Spleen (tissue), 7 donors: ENCODE results near the gene MST1.

Experiments
- POLR2AphosphoS5 ChIP-seq, 3 donors: sonication (generic); formaldehyde crosslinking; IDR thresholded peaks; one replicate each; pipeline ENCODE4 v1.5.1; 2017; ENCODE audit warnings: antibody characterized with exemption in 3 of 3
- TF ChIP-seq, protein P1 (sequence below), 11 experiments: fragments of 200-600 bp in 7 of 11; fragments of 450-650 bp in 4 of 11; sonication (generic) in 4 of 11; IDR thresholded peaks in 8 of 11; conservative IDR thresholded peaks in 3 of 11; 1 replicate in 7 of 11; 2 replicates in 4 of 11; pipeline versions ENCODE4 v1.4.0 to v1.8.0; 2016 to 2021; ENCODE audit warnings: antibody characterized with exemption in 11 of 11, inconsistent platforms in 4 of 11, mild to moderate bottlenecking in 1 of 11
- donor health status: DM: no; HTN: no; CAD: no; lungs with moderate emphysema.
- donor health status: DM: no; HTN: no; CAD: no.
- donor health status: DM: no; HTN: no; CAD: no.

GRCh38 chr3:49732597-49732996 is 43.3 kb upstream of the MST1 start:
- TF ChIP-seq, protein P1, sequence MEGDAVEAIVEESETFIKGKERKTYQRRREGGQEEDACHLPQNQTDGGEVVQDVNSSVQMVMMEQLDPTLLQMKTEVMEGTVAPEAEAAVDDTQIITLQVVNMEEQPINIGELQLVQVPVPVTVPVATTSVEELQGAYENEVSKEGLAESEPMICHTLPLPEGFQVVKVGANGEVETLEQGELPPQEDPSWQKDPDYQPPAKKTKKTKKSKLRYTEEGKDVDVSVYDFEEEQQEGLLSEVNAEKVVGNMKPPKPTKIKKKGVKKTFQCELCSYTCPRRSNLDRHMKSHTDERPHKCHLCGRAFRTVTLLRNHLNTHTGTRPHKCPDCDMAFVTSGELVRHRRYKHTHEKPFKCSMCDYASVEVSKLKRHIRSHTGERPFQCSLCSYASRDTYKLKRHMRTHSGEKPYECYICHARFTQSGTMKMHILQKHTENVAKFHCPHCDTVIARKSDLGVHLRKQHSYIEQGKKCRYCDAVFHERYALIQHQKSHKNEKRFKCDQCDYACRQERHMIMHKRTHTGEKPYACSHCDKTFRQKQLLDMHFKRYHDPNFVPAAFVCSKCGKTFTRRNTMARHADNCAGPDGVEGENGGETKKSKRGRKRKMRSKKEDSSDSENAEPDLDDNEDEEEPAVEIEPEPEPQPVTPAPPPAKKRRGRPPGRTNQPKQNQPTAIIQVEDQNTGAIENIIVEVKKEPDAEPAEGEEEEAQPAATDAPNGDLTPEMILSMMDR (IDR thresholded peaks at IDR 0.05 in 8 of 11, conservative IDR thresholded peaks at IDR 0.05 in 3 of 11) = no peak
- TF ChIP-seq POLR2AphosphoS5 (IDR thresholded peaks at IDR 0.05) = no peak
